SIG-M5 (cell line): Measurements from ENCODE around the gene MAPK10.
"Not testable (repeated sequence)": the region's sequence is repeated elsewhere in the genome, so short reads cannot be mapped to it uniquely, and the experiment has no call there.

Experiments used
- DNase-seq: peaks from one replicate; lab custom pipeline; 2025; lab: John Stamatoyannopoulos, UW

Gene MAPK10

GRCh38 chr4:86106475-86106874, 253.4 kb downstream of the MAPK10 start:
- DNase-seq = no peak

GRCh38 chr4:86101841-86102240, 258.0 kb downstream of the MAPK10 start:
- DNase-seq = no peak

GRCh38 chr4:86101410-86101809, 258.4 kb downstream of the MAPK10 start:
- DNase-seq = no peak

GRCh38 chr4:86100539-86101215, 259.2 kb downstream of the MAPK10 start:
- no peak for DNase-seq

GRCh38 chr4:86099348-86099747, 260.5 kb downstream of the MAPK10 start:
- no peak for DNase-seq

- DNase-seq = no peak
These were observed 261.2 kb downstream of the MAPK10 start for GRCh38 chr4:86098691-86099090.

- DNase-seq = no peak
These were observed 263.5 kb downstream of the MAPK10 start for GRCh38 chr4:86096373-86096772.

GRCh38 chr4:86092684-86093083, 267.2 kb downstream of the MAPK10 start:
- DNase-seq = no peak

GRCh38 chr4:86091201-86091600, 268.7 kb downstream of the MAPK10 start:
- no peak for DNase-seq

GRCh38 chr4:86089781-86090323, 270.0 kb downstream of the MAPK10 start:
- no peak for DNase-seq

GRCh38 chr4:86089053-86089452, 270.8 kb downstream of the MAPK10 start:
- no peak for DNase-seq

GRCh38 chr4:86075796-86076195, 284.1 kb downstream of the MAPK10 start:
- not testable (repeated sequence) for DNase-seq

- DNase-seq = no peak
These were observed 299.5 kb downstream of the MAPK10 start for GRCh38 chr4:86060341-86060740.

GRCh38 chr4:86058621-86059020, 301.2 kb downstream of the MAPK10 start:
- no peak for DNase-seq

GRCh38 chr4:86055898-86056297, 304.0 kb downstream of the MAPK10 start:
- DNase-seq = no peak

GRCh38 chr4:86054286-86055032, 305.4 kb downstream of the MAPK10 start:
- DNase-seq = no peak

GRCh38 chr4:86050496-86050895, 309.4 kb downstream of the MAPK10 start:
- no peak for DNase-seq

GRCh38 chr4:86048426-86048825, 311.4 kb downstream of the MAPK10 start:
- no peak for DNase-seq

- DNase-seq = no peak
These were observed 315.3 kb downstream of the MAPK10 start for GRCh38 chr4:86044593-86044985.

- DNase-seq = no peak
These were observed 315.9 kb downstream of the MAPK10 start for GRCh38 chr4:86043755-86044592.

GRCh38 chr4:86038037-86038436, 321.8 kb downstream of the MAPK10 start:
- no peak for DNase-seq

GRCh38 chr4:86036736-86037135, 323.1 kb downstream of the MAPK10 start:
- no peak for DNase-seq
